T-helper 9 cell (primary cell): ENCODE measurements around the gene PCBP1.
"Not testable (repeated sequence)": the region's sequence is repeated elsewhere in the genome, so short reads cannot be mapped to it uniquely, and the experiment has no call there.

Experiments used
- DNase-seq: peaks from one replicate; pipeline ENCODE4 v3.0.0-alpha.2; 2020

The PCBP1 gene

DNA sequence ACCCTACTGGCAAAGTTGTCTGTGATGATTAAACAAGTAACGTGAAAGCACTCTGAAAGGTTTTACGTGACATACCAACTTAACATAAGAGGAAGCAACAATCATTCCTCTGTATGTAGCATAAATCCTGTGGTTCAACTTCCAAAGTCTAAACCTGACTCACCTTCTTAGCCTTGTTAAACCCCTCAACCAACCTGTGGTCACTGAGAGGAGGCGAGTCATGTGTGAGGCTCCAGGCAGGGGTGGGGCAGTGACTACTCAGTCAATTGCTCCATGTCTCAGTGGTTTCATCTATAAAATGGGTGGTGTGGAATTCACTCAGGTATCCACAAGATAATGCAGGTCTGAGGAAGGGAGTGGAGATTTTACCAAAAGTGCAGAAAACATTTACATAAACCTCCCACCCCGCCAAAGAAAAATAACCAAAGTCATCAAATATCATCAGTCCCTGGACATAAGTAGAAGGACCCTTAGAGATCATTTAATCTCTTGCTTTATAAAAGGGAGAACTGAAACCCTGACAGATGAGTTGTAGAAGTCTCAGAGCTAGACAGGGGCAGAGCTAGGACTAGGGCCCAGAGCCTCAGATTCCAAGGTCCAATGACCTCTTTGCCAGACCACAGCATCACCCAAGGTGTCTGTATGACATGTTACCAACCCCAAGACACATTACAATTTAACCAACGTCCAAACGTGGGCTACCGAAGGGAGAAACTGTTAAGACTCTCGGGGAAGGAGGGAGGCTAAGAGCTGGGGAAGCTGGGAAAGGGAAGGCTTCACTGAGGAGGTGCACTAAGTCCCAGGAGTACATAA, 3.7 kb upstream of the PCBP1 start:
- DNase-seq: no peak

DNA sequence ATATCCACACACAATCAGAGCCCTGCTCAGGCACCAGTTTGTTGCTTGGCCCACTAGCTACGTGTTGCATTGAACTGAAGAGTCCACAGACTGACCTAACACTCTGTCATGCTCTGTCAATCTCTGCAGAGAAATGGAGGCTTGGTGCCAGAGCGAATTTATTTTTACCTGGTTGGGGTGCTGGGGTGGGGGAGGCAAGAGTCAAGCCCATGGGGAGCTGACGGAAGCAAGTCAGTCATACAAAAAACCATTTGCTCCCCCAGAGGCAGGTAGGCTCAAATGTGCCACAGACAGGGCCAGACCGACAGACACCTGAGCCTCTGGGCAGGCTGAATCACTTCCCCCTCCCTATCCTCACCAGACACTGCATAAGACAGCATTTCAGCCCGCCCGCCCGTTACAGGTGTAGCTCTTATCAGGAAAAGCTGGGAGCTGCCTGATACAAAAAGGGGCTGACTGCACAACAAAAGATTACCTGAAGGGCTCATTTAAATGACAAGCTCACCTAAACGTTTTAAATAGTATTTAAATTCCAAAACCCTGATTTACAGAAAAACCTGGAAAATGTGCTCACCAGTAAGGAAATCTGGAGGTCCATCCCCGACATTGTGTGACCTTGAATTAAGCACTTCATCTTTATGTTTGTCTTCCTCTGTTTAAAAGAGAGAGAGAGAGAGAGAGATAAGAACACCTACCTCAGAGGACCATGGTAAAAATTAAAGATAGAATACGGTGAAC, 2.1 kb upstream of the PCBP1 start:
- DNase-seq: peak; percentile 67

DNA sequence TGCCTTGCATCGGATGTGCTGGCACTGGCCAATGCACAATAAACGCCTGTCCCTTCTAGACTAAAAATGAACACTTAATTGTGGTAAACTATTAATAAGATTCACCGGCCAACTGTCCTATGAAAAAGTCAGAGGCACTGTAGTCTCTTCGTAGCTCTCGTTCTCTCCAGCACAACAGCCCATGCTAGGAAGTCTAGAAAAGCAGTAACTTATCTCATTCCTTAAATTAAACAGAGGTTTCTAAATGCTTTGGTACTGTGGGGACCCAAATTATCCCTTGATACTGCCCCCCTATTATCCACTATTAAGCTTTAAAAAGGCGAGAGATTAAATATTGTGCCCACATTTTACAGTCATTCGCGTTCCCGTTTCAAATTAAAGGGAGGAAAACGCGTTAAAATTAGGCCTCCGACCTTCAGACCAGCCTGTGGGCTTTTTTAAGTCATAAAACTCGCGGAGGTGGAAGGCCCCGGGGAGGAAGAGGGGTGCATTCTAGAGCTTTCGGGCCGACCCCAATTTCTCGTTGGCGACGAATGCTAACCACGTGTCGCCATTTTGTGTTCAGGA, 1.5 kb upstream of the PCBP1 start:
- DNase-seq: no peak

DNA sequence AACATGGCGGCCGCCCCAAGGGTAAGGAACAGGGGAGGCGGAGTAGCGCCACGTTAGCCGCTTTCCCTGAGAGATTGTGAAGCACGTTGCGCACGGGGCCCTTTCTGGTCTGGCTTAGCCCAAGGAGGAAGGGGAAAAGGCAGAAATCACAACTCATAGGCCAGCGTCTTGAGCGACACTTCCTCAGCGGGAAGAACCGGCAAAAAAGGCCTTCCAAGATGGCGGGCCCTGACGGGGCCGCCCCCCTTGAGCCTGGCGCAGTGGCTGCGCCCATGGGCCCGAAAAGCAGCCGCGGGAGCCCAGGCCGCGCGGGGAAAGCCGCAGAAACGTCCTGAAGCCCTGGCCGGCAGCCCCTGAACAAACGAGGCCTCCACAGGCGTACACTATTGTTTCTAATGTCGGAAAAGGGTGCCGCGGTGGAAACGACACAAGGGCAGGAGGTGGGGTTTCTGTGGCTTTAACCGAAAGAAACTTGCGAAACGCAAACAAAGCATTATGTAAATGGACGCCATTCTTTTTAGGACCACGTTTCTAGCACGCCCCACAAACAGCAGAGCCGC, 919 bp upstream of the PCBP1 start:
- DNase-seq: peak; percentile 59

DNA sequence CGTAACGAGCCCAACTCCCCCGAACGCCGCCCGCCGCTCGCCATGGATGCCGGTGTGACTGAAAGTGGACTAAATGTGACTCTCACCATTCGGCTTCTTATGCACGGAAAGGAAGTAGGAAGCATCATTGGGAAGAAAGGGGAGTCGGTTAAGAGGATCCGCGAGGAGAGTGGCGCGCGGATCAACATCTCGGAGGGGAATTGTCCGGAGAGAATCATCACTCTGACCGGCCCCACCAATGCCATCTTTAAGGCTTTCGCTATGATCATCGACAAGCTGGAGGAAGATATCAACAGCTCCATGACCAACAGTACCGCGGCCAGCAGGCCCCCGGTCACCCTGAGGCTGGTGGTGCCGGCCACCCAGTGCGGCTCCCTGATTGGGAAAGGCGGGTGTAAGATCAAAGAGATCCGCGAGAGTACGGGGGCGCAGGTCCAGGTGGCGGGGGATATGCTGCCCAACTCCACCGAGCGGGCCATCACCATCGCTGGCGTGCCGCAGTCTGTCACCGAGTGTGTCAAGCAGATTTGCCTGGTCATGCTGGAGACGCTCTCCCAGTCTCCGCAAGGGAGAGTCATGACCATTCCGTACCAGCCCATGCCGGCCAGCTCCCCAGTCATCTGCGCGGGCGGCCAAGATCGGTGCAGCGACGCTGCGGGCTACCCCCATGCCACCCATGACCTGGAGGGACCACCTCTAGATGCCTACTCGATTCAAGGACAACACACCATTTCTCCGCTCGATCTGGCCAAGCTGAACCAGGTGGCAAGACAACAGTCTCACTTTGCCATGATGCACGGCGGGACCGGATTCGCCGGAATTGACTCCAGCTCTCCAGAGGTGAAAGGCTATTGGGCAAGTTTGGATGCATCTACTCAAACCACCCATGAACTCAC, 673 bp downstream of the PCBP1 start:
- no peak for DNase-seq

DNA sequence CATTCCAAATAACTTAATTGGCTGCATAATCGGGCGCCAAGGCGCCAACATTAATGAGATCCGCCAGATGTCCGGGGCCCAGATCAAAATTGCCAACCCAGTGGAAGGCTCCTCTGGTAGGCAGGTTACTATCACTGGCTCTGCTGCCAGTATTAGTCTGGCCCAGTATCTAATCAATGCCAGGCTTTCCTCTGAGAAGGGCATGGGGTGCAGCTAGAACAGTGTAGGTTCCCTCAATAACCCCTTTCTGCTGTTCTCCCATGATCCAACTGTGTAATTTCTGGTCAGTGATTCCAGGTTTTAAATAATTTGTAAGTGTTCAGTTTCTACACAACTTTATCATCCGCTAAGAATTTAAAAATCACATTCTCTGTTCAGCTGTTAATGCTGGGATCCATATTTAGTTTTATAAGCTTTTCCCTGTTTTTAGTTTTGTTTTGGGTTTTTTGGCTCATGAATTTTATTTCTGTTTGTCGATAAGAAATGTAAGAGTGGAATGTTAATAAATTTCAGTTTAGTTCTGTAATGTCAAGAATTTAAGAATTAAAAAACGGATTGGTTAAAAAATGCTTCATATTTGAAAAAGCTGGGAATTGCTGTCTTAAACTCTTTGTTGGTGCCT, 1.4 kb downstream of the PCBP1 start:
- DNase-seq: no peak

DNA sequence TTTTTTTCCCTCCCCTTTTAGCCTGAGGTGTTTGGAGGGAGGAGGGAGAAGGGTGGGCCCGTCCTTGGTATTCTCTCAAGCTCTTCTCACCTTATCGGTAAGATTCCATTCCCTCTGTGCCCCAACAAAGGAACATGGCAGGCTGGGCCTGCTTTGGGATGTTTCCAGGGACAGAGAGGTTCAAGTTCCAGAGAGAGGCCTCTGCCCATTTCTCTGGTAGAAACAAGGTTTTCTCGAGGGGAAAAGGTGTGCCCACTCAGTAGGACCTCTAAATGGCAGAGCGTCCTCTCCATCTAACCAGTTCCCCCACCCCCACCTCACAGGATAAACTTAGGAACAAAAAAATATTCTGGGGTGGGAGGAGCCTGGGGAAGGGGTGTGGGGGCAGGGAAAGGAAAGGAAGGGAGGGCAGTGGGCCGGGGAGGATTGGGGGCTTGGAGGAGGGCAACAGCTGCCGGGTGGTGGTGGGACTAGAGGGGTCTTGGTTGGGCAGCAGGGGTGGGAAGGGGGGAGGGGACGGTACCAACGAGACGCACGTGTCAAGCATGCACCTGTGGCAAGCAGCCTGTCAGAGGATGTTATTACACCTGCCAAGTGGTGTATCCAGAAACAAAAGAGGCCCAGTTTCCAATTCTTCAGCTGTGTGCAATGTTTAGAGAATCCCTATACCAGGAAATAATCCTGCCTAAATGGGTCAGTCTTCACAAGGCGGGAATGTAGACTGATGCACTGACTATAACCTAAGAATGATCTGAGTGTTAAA, 2.1 kb downstream of the PCBP1 start:
- DNase-seq: no peak

DNA sequence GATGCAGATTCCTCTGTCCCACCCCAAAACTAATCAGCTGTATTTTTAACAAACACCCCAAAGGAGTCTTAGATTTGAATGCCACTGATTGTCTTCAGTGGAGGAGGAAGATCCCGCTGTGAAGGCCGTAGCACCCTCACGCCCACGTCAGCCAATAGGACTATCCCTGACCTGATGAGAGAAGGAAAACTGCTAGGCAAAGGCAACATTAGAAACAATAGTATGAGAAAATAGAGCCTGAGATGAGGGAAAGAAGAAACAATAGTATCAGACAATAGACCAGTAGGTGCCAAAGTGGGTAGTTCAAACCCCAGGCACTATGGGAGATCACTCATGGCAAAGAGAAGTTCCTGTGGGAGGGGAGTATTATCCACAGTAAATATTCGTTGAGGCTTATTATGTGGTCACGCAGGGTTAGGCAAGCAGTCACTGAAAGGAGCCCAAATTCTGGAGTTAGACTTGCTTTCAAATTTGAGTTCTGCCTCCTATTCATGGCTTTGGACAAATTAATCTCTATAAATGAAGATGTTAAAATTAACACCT, 2.8 kb downstream of the PCBP1 start:
- no peak for DNase-seq

DNA sequence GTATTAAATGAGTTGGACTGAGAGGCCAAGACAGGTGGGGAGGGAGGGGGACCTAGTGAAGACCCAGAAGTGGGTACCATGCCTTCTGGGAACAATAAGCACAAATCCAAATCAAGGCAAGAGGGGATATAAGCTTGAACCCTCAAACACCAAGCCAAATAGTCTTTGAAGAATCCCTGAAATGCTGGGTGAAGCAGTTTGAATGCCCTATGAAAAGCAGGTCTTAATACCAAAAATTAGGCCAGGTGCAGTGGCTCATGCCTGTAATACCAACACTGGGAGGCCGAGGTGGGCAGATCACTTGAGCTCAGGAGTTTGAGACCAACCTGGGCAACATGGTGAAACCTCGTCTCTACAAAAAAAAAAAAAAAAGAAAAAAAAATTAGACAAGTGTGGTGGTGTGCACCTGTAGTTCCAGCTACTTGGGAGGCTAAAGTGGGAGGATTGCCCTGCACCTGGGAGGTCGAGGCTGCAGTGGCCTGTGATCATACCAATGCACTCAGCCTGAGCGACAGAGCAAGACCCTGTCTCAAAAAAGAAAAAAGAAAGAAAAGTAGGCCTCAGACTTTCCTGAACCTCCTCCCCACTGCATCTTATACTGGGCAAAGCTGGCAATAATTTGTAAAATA, 3.5 kb downstream of the PCBP1 start:
- no peak for DNase-seq

DNA sequence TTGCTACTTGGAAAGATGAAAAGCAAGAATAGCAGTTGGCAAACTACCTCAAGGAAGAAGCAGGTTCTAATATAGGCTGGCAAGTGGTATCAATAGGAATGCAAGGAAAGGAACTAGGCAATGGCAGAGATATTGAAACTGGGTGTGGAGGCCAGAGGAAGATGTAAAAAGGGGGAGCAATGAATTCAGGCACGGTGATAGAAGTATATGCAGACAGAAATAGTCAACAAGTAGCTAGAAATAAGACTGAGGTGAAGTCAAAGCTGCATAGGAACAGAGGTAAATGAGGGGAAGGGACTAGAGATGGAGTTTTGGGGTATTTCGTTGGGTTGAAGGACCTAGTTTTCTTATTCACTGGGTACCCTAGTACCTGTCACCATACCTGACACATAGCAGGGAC, 4.1 kb downstream of the PCBP1 start:
- no peak for DNase-seq

DNA sequence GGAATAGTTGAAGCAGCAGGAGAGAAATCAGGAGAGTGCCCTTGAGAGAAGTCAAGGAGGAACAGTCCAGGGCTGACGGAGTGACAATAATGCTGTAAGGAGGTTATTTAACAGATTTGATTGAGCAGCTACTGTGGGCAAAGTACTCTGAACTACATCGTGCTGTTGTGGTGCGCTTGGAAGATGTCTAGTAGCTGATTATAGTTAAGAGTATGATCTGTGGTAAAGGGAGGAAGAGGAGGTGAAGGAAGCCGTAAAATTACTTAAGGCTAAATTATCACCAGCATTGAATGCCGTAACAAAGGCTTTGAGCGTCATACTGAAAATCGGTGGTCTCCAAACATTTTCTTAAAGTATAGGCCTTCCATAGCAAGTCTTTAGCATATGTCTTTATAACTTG, 4.5 kb downstream of the PCBP1 start:
- DNase-seq: no peak

DNA sequence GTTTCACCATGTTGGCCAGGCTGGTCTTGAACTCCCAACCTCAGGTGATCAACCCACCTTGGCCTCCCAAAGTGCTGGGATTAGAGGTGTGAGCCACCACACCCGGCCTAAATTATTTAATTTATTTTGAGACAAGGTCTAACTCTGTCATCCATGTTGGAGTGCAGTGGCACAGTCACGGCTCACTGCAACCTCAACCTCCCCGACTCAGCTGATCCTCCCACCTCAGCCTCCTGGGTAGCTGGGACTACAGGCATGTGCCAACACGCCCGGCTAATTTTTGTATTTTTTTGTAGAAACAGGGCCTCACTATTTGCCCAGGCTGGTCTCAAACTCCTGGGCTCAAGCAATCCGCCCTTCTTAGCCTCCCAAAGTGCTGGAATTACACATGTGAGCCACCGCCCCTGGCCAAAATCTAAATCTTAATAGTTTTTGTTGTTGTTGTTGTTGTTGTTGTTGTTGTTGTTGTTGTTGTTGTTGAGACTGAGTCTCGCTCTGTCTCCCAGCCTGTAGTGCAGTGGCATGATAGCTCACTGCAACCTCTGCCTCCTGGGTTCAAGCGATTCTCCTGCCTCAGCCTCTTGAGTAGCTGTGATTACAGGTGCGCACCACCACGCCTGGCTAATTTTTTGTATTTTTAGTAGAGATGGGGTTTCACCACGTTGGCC, 5.4 kb downstream of the PCBP1 start:
- not testable (repeated sequence) for DNase-seq

DNA sequence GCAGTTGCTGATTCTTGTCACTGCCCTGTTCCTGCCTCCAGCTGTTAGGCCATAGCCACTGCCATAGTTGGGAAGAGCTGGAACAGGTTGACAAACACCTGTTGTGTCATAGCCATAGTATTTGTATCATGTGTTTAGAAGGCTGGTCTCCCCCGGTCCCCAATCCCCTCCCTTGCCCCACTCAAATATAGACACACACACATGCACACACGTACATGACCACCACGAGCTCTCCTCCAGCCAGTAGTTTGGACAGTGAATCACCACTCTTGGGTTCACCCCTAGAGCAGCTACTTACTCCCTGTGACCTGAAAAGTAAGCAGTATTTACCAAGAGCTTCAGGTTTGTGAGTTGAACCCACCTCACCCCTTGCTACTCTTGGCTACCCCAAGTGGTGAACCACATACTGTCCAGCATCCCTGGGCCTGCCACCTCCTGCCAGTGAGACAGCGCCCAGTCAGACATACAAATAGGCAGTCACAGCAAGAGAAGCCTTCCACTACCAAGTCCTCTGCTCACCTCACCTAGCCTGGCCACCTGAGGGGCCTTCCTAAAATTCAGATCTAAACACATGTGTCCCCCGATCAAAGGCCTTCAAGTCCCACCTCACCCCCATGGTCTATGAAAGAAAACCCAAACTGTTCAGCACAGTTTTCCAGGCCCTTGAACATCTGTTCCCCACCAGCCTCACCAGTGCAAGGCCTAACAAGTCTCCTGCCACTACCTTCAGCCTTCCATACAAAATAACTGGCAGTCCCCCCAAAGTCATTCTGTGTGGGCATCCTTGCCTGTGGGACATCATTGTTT, 7.1 kb downstream of the PCBP1 start:
- no peak for DNase-seq

DNA sequence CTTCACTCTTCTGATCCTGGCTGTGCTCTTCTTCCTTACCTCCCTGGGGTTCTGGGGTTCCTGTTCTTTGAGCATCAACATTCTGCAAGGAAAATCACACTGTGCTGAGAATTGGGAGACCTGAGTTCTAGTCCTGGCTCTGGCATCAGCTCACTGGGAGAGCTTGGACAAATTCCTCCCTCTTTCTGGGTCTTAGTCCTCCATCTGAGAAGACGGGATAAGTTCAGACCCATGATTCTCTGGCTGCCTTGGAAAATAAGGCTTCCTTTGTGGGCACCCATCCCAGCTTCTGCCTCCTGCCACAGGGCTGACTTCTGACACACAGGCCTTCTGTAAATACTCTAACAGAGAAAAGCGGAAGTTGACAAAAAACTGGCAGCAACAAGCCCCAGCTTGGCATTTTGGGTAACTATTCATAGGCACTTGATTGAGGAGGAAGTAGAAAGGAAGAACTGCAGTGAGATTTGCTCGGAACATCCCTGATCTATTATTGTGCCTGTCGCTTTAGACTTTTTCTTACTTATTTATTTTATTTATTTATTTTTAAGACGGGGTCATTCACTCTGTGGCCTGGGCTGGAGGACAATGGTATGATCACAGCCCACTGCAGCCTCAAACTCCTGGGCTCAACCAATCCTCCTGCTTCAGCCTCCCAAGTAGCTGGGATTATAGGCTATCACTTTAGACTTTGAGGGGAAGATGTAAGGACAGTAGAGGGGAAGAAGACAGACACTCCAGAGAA, 7.9 kb downstream of the PCBP1 start:
- DNase-seq: peak; percentile 22

DNA sequence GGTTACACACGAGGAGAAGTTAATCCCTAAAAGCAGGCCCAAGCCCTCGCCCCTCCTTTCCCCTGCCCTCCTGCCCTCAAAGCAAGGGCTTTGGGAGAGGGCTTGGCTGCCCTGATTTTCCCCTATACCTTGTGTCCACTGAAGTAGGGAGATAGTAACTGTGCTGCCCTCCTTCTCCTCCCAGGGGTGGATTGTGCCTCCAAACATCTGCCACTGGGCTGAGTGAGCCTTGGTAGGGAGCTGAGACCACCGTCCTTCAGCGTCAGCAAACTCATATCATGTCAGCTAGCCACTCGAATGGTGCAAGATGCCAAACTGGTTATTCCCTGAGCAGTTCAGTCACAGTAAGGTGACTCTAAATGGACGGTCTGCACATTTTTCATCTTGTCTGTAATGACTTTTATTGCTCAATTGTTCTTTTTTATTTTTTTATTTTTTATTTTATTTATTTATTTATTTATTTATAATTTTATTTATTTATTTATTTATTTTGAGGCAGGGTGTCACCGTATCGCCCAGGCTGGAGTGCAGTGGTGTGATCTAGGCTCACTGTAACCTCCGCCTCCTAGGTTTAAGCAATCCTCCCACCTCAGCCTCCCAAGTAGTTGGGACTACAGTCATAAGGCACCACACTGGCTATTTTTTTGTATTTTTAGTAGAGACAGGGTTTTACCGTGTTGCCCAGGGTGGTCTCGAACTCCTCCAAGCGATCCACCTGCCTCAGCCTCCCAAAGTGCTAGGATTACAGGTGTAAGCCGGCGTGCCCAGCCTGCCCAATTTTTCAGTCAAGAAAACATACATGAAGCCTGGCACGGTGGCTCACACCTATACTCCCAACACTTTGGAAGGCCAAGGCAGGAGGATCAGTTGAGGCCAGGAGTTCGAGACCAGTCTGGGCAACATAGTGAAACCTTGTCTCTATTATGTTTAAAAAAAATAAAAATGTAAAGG, 8.7 kb downstream of the PCBP1 start:
- DNase-seq: no peak

DNA sequence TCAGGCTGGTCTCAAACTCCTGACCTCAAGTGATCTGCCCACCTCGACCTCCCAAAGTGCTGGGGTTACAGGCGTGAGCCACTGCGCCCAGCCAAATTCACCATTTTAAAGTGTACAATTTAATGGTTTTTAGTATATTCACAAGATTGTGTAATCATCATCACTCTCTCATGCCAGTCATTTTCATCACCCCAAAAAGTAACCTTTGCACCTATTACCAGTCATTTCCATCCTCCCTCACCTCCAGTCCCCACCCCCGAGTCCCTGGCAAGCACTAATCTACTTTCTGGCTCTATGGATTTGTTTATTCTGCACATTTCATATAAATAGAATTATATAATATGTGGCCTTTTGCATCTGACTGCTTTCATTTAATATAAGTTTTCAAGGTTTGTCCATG, 10.8 kb downstream of the PCBP1 start:
- no peak for DNase-seq

DNA sequence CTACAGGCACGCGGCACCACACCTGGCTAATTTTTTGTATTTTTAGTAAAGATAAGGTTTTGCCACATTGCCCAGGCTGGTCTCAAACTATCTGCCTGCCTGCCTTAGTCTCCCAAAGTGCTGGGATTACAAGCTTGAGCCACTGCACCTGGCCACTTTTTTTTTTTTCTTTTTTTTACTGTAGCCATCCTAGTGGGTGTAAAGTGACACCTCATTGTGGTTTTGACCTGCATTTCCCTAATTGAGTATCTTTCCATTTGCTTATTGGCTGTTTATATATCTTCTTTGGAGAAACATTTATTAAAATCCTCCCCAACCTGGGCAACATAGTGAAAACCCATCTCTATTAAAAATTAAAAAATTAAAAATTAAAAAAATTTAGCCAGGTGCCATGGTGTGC, 12.0 kb downstream of the PCBP1 start:
- no peak for DNase-seq
